ENCODE data around the gene CD300C.
A peak's percentile ranks its signal among the peaks of the same experiment; 100 is the strongest.
"Not testable (repeated sequence)": the region's sequence is repeated elsewhere in the genome, so short reads cannot be mapped to it uniquely, and the experiment has no call there.

The CD300C gene

GRCh38 chr17:74530831-74531150 is 15.1 kb downstream of the CD300C start:
- no peak for DNase-seq

DNA sequence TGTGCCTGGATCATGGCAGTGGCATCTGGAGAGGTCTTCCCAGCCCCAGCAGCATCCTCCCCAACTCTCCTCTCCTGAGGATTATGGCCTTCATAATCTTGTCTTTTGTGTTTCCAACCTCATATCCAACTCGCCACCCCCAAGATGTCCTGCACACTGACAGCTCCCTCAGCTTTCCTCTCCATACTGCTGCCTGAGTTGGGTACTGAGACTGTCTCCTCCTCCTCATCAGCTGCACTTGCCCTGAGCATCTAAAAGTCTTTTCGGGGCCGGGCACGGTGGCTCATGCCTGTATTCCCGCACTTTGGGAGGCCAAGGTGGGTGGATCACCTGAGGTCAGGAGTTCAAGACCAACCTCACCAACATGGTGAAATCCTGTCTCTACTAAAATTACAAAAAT is 16.7 kb downstream of the CD300C start:
- no peak for DNase-seq

GRCh38 chr17:74528491-74529199 is 17.3 kb downstream of the CD300C start:
- no peak for DNase-seq

DNA sequence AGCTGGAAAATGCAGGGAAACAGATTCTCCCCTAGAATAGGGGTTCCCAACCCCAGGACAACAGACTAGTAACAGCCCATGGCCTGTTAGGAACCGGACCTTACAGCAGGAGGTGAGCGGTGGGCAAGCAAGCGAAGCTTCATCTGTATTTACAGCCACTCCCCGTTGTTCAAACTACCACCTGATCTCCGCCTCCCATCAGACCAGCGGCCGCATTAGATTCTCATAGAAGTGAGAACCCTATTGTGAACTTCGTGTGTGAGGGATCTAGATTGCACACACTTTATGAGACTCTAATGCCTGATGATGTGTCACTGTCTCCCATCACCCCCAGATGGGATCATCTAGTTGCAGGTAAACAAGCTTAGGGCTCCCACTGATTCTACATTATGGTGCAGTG is 18.2 kb downstream of the CD300C start:
- no peak for DNase-seq

DNA sequence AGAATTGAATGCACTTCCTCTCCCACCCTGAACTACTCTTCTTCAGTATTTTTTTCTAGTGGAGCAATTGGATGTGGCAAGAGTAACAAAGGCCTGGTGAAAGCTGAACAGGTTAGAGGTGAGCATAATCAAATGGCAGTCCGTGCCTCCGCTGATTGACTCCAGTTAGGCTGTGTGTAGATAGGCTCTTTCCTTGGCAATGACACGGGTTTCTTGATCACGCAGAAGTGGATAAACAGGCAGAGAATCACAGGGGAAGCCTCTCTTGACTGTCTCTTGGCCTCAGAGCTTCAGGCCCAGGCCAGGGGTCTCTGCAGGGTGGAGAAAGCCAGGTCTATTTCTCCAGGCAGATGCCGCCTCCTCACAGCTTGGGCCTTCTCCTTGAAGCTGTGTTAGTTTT is 18.8 kb downstream of the CD300C start:
- no peak for DNase-seq

- no peak for DNase-seq
Measured at GRCh38 chr17:74526681-74527080, 19.2 kb downstream of the CD300C start.

GRCh38 chr17:74525781-74526288 is 20.1 kb downstream of the CD300C start:
- no peak for DNase-seq

- no peak for DNase-seq
Measured at GRCh38 chr17:74525465-74525725, 20.5 kb downstream of the CD300C start.

DNA sequence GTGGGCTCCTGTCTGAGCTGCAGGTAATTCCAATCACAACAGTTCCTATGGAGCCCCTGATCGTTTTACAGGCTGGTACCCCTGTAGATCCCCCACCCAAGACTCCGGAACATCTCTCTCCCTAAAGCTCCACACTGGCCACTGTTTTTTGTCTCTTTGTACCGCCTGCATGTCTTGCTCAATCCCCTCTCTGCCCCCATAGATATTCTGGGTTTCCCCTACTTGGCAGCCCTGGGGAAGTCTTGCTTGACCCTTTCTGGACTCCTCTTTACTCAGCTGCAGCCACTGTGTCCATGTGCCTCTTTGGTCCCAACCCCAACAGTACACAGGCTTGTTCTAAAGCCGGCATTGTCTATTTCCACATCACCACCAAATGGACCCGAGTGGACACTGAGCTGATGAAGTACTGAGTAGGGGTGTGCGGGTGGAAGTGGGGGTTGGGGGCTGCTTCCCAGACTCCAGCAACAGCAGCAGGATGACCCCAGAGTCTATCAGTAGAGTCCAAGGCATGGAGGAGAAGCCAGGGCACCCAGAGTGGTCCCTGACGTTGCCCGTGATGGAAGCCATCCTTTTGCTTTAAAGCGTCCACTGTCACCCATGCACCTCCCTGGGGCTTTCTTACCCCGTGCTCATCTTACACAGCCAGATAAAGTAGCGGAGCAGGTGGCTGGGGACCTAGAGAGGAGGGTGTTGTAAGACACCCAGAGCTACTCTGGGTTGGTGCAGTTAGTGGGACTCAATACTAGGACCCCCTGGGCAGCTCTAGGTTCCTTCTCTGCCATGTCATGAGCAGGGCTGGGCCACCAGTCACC is 21.1 kb downstream of the CD300C start:
- no peak for DNase-seq

DNA sequence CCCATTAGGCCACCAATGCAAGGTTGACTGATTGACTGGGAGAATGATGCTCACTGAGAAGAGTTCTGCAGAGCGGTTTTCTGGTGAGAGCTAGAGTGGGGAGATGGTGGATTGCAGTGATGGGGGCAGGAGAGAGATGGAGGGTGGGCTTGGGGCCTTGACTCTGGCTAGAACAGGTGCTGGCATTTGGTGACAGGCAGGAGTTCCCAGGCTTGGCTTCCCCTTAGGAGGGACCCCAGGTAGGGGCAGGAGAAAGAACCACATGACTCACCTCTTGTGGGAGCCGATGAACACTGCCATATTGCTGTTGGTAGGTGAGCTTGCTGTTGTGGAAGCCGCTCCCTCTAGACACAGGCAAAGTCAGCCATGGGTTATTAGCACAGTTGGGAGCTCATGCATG is 22.6 kb downstream of the CD300C start:
- no peak for DNase-seq

- no peak for DNase-seq
Measured at GRCh38 chr17:74522381-74523105, 23.4 kb downstream of the CD300C start.

- DNase-seq = no peak
Measured at GRCh38 chr17:74521701-74522201, 24.2 kb downstream of the CD300C start.

- DNase-seq = no peak
Measured at GRCh38 chr17:74520790-74521480, 25.0 kb downstream of the CD300C start.

GRCh38 chr17:74520016-74520434 is 25.9 kb downstream of the CD300C start:
- no peak for DNase-seq

DNA sequence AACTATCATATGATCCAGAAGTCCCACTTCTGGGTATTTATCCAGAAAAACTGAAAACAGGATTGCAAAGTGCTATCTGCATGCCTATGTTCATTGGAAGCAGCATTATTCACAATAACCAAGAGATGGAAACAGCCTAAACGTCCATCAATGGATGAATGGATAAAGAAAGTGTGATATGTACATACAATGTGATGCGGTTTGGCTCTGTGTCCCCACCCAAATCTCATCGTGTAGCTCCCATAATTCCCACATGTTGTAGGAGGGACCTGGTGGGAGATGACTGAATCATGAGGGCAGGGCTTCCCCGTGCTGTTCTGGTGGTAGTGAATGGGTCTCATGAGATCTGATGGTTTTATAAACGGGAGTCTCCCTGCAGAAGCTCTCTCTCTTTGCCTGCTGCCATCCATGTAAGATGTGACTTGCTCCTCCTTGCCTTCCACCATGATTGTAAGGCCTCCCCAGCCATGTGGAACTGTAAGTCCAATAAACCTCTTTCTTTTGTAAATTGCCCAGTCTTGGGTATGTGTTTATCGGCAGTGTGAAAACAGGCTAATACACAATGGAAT is 27.4 kb downstream of the CD300C start:
- not testable (repeated sequence) for DNase-seq

GRCh38 chr17:74516561-74517328 is 29.2 kb downstream of the CD300C start:
- no peak for DNase-seq

DNA sequence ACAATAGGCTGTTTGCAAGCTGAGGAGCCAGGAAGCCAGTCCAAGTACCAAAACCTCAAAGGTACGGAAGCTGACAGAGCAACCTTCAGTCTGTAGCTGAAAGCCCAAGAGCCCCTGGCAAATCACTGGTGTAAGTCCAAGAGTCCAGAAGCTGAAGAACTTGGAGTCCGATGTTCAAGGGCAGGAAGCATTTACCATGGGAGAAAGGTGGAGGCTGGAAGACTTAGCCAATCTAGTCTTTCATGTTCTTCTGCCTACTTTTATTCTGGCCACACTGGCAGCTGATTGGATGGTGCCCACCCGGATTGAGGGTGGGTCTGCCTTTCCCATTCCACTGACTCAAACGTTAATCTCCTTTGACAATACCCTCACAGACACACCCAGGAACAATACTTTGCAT is 30.0 kb downstream of the CD300C start:
- no peak for DNase-seq

- no peak for DNase-seq
Measured at GRCh38 chr17:74514632-74515334, 31.1 kb downstream of the CD300C start.

- DNase-seq = peak; percentile 36
Measured at GRCh38 chr17:74513987-74514631, 31.8 kb downstream of the CD300C start.

- no peak for DNase-seq
Measured at GRCh38 chr17:74512624-74513091, 33.3 kb downstream of the CD300C start.
